Measurements from ENCODE around the gene CHI3L2. TPM values are rescaled to one million over a fixed set of nuclear protein-coding genes. Genes with fewer than 3 reads are reported as not detected.

The CHI3L2 gene
- total RNA-seq, 4 donors from 2014 or later: 0.42 to 13.1 (median 4.7) TPM; not detected in 1

DNA sequence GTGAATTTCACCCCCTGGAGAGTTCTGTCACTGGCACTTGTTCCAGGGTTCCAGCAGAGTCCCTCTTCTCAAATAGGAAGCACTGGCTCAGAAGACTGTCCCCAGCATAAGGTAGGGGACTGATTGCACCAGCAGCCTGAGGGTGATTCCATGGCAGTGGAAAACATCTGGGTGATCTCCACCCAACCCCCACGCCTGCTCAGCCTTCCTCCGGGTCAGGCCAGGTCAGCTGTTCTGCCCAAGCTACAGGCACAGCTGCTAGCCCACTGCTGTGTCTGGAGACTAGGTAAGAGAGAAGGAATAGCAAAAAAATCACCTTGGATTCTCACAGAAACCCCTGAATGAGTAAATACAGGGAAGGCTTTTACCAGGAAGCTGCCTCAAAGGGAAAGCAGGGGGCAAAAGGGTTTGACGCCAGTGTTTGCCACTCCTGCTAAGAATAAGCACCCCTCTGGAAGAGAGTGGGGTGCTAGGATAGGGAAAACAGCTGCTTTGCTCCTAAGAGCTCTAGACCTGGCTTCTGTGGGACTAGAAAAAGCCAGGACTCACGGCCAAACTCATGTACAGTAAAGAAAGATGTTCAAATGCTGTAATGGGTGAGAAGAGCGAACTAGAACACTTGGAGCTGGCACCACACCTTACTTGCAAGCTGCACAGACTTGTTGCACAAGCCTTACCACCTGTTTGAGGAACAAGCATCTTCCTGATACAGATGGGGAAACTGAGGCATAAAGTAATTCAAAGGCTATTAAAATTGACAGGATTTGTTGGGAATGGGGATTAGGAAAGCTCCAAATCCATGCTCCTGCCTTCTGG is 26.0 kb upstream of the CHI3L2 start:
- H3K27ac ChIP-seq: peak overlapping the region in 2 of 4 donors; percentile 14 to 43
- H3K9me3 ChIP-seq: no peaks in the 10 kb centered on the region
- TF ChIP-seq, protein P1, sequence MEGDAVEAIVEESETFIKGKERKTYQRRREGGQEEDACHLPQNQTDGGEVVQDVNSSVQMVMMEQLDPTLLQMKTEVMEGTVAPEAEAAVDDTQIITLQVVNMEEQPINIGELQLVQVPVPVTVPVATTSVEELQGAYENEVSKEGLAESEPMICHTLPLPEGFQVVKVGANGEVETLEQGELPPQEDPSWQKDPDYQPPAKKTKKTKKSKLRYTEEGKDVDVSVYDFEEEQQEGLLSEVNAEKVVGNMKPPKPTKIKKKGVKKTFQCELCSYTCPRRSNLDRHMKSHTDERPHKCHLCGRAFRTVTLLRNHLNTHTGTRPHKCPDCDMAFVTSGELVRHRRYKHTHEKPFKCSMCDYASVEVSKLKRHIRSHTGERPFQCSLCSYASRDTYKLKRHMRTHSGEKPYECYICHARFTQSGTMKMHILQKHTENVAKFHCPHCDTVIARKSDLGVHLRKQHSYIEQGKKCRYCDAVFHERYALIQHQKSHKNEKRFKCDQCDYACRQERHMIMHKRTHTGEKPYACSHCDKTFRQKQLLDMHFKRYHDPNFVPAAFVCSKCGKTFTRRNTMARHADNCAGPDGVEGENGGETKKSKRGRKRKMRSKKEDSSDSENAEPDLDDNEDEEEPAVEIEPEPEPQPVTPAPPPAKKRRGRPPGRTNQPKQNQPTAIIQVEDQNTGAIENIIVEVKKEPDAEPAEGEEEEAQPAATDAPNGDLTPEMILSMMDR (IDR thresholded peaks at IDR 0.05): no peak
- no peak for TF ChIP-seq POLR2A (IDR thresholded peaks at IDR 0.05)
- TF ChIP-seq POLR2AphosphoS5 (IDR thresholded peaks at IDR 0.05): no peak
- TF ChIP-seq EP300 (IDR thresholded peaks at IDR 0.05): no peak
- peaks cover 0 to 30% (median 0%) of the 10 kb centered on the region in 3 donors for H3K4me1 ChIP-seq
- peaks cover 32% of the 10 kb centered on the region for H3K27me3 ChIP-seq
- WGBS, 2 donors (ENCODE audit: low coverage in 1 of 2): 71 to 81% methylated on average over 2 of the region's 5 CpGs
- H3K36me3 ChIP-seq: no peaks in the 10 kb centered on the region
- no peak for ATAC-seq
- H3K4me3 ChIP-seq: no peak overlapping the region

DNA sequence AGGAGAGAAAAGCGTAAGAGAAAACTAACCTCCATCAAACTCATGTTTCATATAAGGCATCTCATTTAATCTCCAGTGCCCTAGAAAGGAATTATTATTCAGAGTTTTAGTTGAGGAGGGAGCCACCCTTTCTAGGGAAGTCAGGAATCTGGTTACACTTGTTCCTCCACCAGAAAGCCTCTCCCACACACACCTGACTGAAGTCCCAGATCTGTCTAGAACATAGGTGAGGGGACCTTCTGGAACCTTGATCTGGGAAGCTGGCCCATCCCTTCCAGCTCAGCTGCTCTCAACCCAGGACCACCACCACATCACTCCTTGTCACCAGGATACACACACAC is 25.2 kb upstream of the CHI3L2 start:
- 92 to 100% methylated on average over 1 of the region's 1 CpG for WGBS, 2 donors (ENCODE audit: low coverage in 1 of 2)
- no peaks in the 10 kb centered on the region for H3K9me3 ChIP-seq
- H3K36me3 ChIP-seq: no peaks in the 10 kb centered on the region
- H3K27ac ChIP-seq: no peak overlapping the region
- peaks cover 0 to 30% (median 0%) of the 10 kb centered on the region in 3 donors for H3K4me1 ChIP-seq
- TF ChIP-seq EP300 (IDR thresholded peaks at IDR 0.05) (no peak), POLR2AphosphoS5 (IDR thresholded peaks at IDR 0.05) (no peak), POLR2A (IDR thresholded peaks at IDR 0.05) (no peak)
- TF ChIP-seq, protein P1 (IDR thresholded peaks at IDR 0.05): no peak
- peaks cover 35% of the 10 kb centered on the region for H3K27me3 ChIP-seq
- no peak overlapping the region for H3K4me3 ChIP-seq
- ATAC-seq: no peak

DNA sequence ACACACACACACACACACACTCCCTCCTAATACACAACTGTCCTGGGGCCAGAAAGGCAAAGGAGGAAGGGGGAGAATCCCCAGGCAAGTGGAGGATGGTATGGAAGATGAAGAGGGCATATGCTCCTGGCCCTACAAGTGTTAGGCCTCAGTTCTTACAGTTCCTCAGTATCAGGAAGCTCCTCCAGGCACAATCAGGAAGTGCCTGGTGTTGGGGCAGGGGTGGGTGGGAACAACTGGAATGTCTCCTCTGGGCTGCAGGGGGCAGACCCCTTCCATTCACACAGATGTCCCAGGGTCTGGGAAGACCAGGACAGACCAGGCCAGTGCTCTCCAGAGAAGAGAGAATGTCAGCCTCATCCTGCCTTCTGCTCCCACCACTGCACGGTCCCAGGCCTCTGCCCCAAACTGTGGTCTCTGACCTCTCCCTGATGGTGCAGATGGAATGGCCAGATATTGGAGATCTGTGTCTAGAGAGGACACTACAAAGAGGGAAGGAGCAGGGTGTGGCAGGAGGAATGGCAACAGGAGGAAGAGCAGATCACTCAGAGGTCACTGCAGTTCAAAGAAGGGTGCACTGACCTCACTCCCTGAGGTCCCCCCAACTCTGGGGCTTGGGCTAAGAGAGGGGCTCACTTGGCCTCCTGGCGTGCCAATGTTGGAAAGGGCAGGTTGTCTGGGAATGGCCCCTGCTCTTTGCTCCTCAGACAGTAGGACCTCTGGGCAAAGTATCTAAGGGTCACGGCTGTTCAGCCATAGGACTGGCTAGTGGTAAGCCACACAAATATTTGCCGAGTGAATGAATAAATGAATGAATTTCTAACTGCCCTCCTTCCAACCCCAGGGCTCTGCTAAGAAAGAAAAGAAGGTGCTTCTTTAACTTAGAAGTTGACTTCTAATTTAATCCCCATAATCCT is 24.5 kb upstream of the CHI3L2 start:
- H3K36me3 ChIP-seq: no peaks in the 10 kb centered on the region
- peak overlapping the region in 3 of 4 donors; percentile 52 to 77 (median 70) for H3K27ac ChIP-seq
- H3K4me3 ChIP-seq: peak overlapping the region in 1 of 2 donors; percentile 65
- ATAC-seq: no peak
- no peaks in the 10 kb centered on the region for H3K9me3 ChIP-seq
- TF ChIP-seq POLR2A (IDR thresholded peaks at IDR 0.05) (no peak), POLR2AphosphoS5 (IDR thresholded peaks at IDR 0.05) (no peak), EP300 (IDR thresholded peaks at IDR 0.05) (no peak)
- TF ChIP-seq, protein P1 (IDR thresholded peaks at IDR 0.05): no peak
- peaks cover 35% of the 10 kb centered on the region for H3K27me3 ChIP-seq
- H3K4me1 ChIP-seq: peaks cover 0 to 30% (median 0%) of the 10 kb centered on the region in 3 donors
- 62% methylated on average over 3 of the region's 4 CpGs; no CpG with 5 or more reads in 1 of the 2 donors for WGBS, 2 donors (ENCODE audit: low coverage in 1 of 2)

DNA sequence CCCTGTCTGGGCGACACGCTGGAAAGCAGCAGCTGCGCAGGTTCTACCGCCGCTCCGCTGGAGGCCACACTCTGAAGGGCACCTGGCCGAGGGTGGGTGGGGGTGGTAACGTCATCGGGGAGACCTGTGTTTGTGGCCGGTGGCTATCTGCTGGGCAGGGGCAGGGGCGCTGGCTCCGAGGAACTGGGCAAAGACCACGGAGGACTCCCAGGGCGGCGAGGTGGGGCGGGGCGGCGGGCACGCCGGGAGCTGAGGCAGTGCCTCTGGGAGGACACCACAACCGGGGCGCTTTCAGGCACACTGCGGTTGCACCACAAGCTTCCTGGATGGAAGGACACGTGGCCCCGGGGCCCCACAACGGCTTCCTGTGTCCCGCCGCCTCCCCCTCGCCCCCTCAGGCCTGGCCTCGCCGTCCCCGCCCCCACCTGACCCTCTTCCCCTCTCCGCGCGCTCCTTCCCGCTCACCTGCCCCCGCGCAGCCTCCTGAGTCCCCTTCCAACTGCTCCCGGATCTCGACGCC is 23.8 kb upstream of the CHI3L2 start:
- no peaks in the 10 kb centered on the region for H3K36me3 ChIP-seq
- TF ChIP-seq POLR2AphosphoS5 (IDR thresholded peaks at IDR 0.05): no peak
- no peak for TF ChIP-seq EP300 (IDR thresholded peaks at IDR 0.05)
- no peak for TF ChIP-seq POLR2A (IDR thresholded peaks at IDR 0.05)
- peaks cover 36% of the 10 kb centered on the region for H3K27me3 ChIP-seq
- WGBS, 2 donors (ENCODE audit: low coverage in 1 of 2): no CpG with 5 or more reads among the region's 41 CpGs
- H3K4me1 ChIP-seq: peaks cover 0 to 30% (median 0%) of the 10 kb centered on the region in 3 donors
- H3K9me3 ChIP-seq: no peaks in the 10 kb centered on the region
- peak overlapping the region; percentile 49 to 65 for H3K4me3 ChIP-seq
- peak overlapping the region in 3 of 4 donors; percentile 52 to 77 (median 70) for H3K27ac ChIP-seq
- peak; percentile 46 for ATAC-seq

Measured in gastroesophageal sphincter (tissue), 4 donors.